ENCODE data around the gene RNF112. TPM values are rescaled to one million over a fixed set of nuclear protein-coding genes. Genes with fewer than 3 reads are reported as not detected.

Gene RNF112
- total and polyA plus RNA-seq, 2 of the 8 experiments (the other 6 are each of a cell fraction or from before 2014, with no cell fraction given), result 1.1 to 2.2 TPM

DNA sequence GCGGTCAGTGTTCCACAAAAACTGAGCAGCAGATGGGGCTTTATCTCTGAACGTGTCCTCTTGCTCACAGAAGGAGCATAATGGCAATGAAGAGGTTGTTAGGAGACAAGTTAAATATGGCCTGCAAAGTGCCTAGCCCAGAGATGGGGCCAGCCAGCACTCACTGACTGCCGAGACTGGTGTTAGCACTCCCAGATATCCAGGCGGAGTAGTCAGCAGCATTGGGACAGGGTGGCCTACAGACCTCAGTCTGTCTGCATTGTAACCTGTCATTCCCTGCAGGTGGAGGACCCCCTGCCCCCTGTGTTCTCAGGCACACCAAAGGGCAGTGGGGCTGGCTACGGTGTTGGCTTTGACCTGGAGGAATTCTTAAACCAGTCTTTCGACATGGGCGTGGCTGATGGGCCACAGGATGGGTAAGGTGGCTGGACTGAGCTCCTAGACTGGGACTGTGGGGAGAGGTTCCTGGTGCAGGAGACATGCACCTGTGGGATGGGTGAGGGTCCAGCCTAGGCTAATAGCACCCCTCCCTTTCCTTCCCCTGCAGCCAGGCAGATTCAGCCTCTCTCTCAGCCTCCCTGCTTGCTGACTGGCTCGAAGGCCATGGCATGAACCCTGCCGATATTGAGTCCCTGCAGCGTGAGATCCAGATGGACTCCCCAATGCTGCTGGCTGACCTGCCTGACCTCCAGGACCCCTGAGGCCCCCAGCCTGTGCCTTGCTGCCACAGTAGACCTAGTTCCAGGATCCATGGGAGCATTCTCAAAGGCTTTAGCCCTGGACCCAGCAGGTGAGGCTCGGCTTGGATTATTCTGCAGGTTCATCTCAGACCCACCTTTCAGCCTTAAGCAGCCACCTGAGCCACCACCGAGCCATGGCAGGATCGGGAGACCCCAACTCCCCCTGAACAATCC is 28.2 kb upstream of the RNF112 start:
- WGBS, 2 experiments (ENCODE audit: extremely low coverage in 1 of 2, insufficient coverage in 1 of 2, insufficient read length in 1 of 2, insufficient replicate concordance in 2 of 2, low coverage in 1 of 2, low lambda C conversion rate in 2 of 2, missing lambda C conversion rate in 1 of 2), result 90% methylated on average over 13 of the region's 13 CpGs; no CpG with 5 or more reads in 1 of the 2 experiments
- H4K20me1 ChIP-seq (replicated peaks in 1 of 2; ENCODE audit: control insufficient read depth in 1 of 2, insufficient read depth in 2 of 2, low read length in 2 of 2), result peaks cover 3 to 29% of the 10 kb centered on the region in 2 experiments
- peaks cover 0 to 27% of the 10 kb centered on the region in 2 experiments; a peak in 2 of 4 replicates for H3K79me2 ChIP-seq (ENCODE audit: control insufficient read depth in 1 of 2, insufficient read depth in 2 of 2, low read length in 2 of 2)
- peaks cover 13% of the 10 kb centered on the region for H3K79me1 ChIP-seq (ENCODE audit: low read depth, low read length)
- no peak overlapping the region for H2BK15ac ChIP-seq (ENCODE audit: low read length)
- H3K27ac ChIP-seq (ENCODE audit: low read depth, low read length), result no peak overlapping the region
- no peak overlapping the region for H4K8ac ChIP-seq (ENCODE audit: extremely low read depth, insufficient read depth, low read length)
- H3K27me3 ChIP-seq (replicated peaks in 1 of 4; ENCODE audit: control insufficient read depth in 3 of 4, extremely low read depth in 1 of 4, insufficient read depth in 3 of 4, low read length in 3 of 4), result no peaks in the 10 kb centered on the region
- peaks cover 3 to 19% (median 11%) of the 10 kb centered on the region in 4 experiments for H3K4me1 ChIP-seq (replicated peaks in 1 of 4; ENCODE audit: control insufficient read depth in 3 of 4, insufficient read depth in 4 of 4, low read length in 3 of 4)
- ChIA-PET POLR2A (ENCODE audit: partially characterized antibody) (no interaction called here), CTCF (ENCODE audit: partially characterized antibody) (interaction anchor here (2.0 kb wide), 1 partner anchor 20 kb away, joined by 7 read pairs; the partner anchor contains the start of gene B9D1)
- no peak for DNase-seq (ENCODE audit: low read depth in 1 of 2, low spot score in 2 of 2)
- no peak overlapping the region for H4K5ac ChIP-seq (ENCODE audit: insufficient read length, low read depth, low read length)
- no peak overlapping the region for H2BK12ac ChIP-seq (ENCODE audit: low read depth, low read length)
- no peak overlapping the region for H4K91ac ChIP-seq (replicated peaks; ENCODE audit: insufficient read length, low read length)
- peaks cover 10% of the 10 kb centered on the region; the same call in 1 of the 2 replicates for H3K23me2 ChIP-seq (ENCODE audit: low read depth, low read length)
- H3K14ac ChIP-seq (ENCODE audit: insufficient read length), result no peak overlapping the region
- H3K56ac ChIP-seq (replicated peaks; ENCODE audit: insufficient read length, low read depth, low read length), result no peak overlapping the region
- H3K36me3 ChIP-seq (ENCODE audit: control insufficient read depth in 2 of 4, insufficient read depth in 4 of 4, low read length in 3 of 4), result peaks cover 33 to 61% (median 40%) of the 10 kb centered on the region in 4 experiments
- H2BK20ac ChIP-seq (ENCODE audit: low read length), result no peak overlapping the region
- no peak overlapping the region for H3K4ac ChIP-seq (replicated peaks; ENCODE audit: insufficient read length, low read depth, low read length)
- no peak overlapping the region for H3K4me2 ChIP-seq (ENCODE audit: insufficient read depth in 1 of 2, low read depth in 2 of 2, low read length in 2 of 2)
- H2BK5ac ChIP-seq (ENCODE audit: low read depth, low read length), result no peak overlapping the region
- H2BK120ac ChIP-seq (replicated peaks; ENCODE audit: low read depth, low read length), result no peak overlapping the region
- H3K9me3 ChIP-seq (ENCODE audit: insufficient read depth in 2 of 2, low read depth in 1 of 2, low read length in 1 of 2), result no peaks in the 10 kb centered on the region
- no peak overlapping the region for H2AK5ac ChIP-seq (ENCODE audit: low read depth, low read length)
- H3K9ac ChIP-seq (replicated peaks in 1 of 4; ENCODE audit: extremely low read depth in 1 of 4, low read depth in 3 of 4, low read length in 3 of 4), result no peak overlapping the region
- FAIRE-seq, result no peak
- H3K23ac ChIP-seq (ENCODE audit: insufficient read length), result no peak overlapping the region
- H2AFZ ChIP-seq (ENCODE audit: low read length), result no peak overlapping the region
- H3K18ac ChIP-seq (ENCODE audit: extremely low read depth, low read length), result no peak overlapping the region
- no peak overlapping the region for H3K4me3 ChIP-seq (ENCODE audit: extremely low read depth in 1 of 4, insufficient read depth in 2 of 4, low read depth in 3 of 4, low read length in 4 of 4)
- TF ChIP-seq KDM1A (IDR thresholded peaks at IDR 0.05; ENCODE audit: borderline replicate concordance, low read length) (no peak), SUZ12 (IDR thresholded peaks at IDR 0.05; ENCODE audit: low read length) (no peak), TEAD4 (IDR thresholded peaks at IDR 0.05; ENCODE audit: low read depth, low read length) (no peak), TAF1 (IDR thresholded peaks at IDR 0.05; ENCODE audit: low read depth, low read length) (no peak), SAP30 (IDR thresholded peaks at IDR 0.05; ENCODE audit: insufficient read depth, insufficient replicate concordance, low read length) (no peak), CBX5 (IDR thresholded peaks at IDR 0.05; ENCODE audit: low read depth, low read length) (no peak), RFX5 (IDR thresholded peaks at IDR 0.05; ENCODE audit: borderline replicate concordance, low read depth, low read length) (no peak), GTF2F1 (IDR thresholded peaks at IDR 0.05; ENCODE audit: borderline replicate concordance, low read depth, low read length) (no peak)
- TF ChIP-seq, protein P1, sequence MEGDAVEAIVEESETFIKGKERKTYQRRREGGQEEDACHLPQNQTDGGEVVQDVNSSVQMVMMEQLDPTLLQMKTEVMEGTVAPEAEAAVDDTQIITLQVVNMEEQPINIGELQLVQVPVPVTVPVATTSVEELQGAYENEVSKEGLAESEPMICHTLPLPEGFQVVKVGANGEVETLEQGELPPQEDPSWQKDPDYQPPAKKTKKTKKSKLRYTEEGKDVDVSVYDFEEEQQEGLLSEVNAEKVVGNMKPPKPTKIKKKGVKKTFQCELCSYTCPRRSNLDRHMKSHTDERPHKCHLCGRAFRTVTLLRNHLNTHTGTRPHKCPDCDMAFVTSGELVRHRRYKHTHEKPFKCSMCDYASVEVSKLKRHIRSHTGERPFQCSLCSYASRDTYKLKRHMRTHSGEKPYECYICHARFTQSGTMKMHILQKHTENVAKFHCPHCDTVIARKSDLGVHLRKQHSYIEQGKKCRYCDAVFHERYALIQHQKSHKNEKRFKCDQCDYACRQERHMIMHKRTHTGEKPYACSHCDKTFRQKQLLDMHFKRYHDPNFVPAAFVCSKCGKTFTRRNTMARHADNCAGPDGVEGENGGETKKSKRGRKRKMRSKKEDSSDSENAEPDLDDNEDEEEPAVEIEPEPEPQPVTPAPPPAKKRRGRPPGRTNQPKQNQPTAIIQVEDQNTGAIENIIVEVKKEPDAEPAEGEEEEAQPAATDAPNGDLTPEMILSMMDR (IDR thresholded peaks at IDR 0.05; ENCODE audit: control extremely low read depth in 1 of 3, insufficient read depth in 1 of 3, low read depth in 1 of 3, low read length in 3 of 3), result no peak

Data from H1 (cell line).